ENCODE results near the gene PREX1.

PREX1 gene

GRCh38 chr20:48808382-48809034 lies 19.3 kb downstream of the PREX1 start:
- no peak for DNase-seq

- DNase-seq = no peak
These were observed 20.0 kb downstream of the PREX1 start for GRCh38 chr20:48807586-48808381.

- no peak for DNase-seq
These were observed 20.7 kb downstream of the PREX1 start for GRCh38 chr20:48807051-48807450.

GRCh38 chr20:48805716-48806115 lies 22.1 kb downstream of the PREX1 start:
- no peak for DNase-seq

GRCh38 chr20:48805286-48805685 lies 22.5 kb downstream of the PREX1 start:
- no peak for DNase-seq

GRCh38 chr20:48804300-48804980 lies 23.4 kb downstream of the PREX1 start:
- DNase-seq = no peak

GRCh38 chr20:48803176-48804053 lies 24.4 kb downstream of the PREX1 start:
- DNase-seq = no peak

- DNase-seq = no peak
These were observed 25.2 kb downstream of the PREX1 start for GRCh38 chr20:48802647-48803046.

- DNase-seq = no peak
These were observed 25.6 kb downstream of the PREX1 start for GRCh38 chr20:48802216-48802615.

- DNase-seq = no peak
These were observed 26.6 kb downstream of the PREX1 start for GRCh38 chr20:48801197-48801596.

- DNase-seq = no peak
These were observed 27.6 kb downstream of the PREX1 start for GRCh38 chr20:48800177-48800576.

GRCh38 chr20:48799328-48800105 lies 28.3 kb downstream of the PREX1 start:
- DNase-seq = no peak

GRCh38 chr20:48797850-48798747 lies 29.7 kb downstream of the PREX1 start:
- DNase-seq = no peak

GRCh38 chr20:48797275-48797825 lies 30.4 kb downstream of the PREX1 start:
- no peak for DNase-seq

GRCh38 chr20:48795732-48796131 lies 32.1 kb downstream of the PREX1 start:
- no peak for DNase-seq

- DNase-seq = no peak
These were observed 32.9 kb downstream of the PREX1 start for GRCh38 chr20:48794816-48795457.

GRCh38 chr20:48794360-48794759 lies 33.4 kb downstream of the PREX1 start:
- no peak for DNase-seq

GRCh38 chr20:48793776-48794175 lies 34.0 kb downstream of the PREX1 start:
- DNase-seq = no peak

GRCh38 chr20:48791666-48792071 lies 36.1 kb downstream of the PREX1 start:
- DNase-seq = no peak

GRCh38 chr20:48791014-48791413 lies 36.8 kb downstream of the PREX1 start:
- peak; percentile 78 for DNase-seq
